GM19193 (cell line): ENCODE data around the gene UQCRH.

Experiments used
- POLR2A ChIP-seq: IDR thresholded peaks from 4 replicates; pipeline ENCODE4 v1.6.1; 2011; ENCODE audit not compliant: insufficient read depth, insufficient read length; ENCODE audit errors: extremely low read depth

Gene UQCRH

GRCh38 chr1:46288485-46289133 lies 14.9 kb upstream of the UQCRH start:
- no peak for TF ChIP-seq POLR2A

- no peak for TF ChIP-seq POLR2A
Measured at GRCh38 chr1:46289134-46289494, 14.4 kb upstream of the UQCRH start.

GRCh38 chr1:46289976-46290375 lies 13.5 kb upstream of the UQCRH start:
- TF ChIP-seq POLR2A = no peak

DNA sequence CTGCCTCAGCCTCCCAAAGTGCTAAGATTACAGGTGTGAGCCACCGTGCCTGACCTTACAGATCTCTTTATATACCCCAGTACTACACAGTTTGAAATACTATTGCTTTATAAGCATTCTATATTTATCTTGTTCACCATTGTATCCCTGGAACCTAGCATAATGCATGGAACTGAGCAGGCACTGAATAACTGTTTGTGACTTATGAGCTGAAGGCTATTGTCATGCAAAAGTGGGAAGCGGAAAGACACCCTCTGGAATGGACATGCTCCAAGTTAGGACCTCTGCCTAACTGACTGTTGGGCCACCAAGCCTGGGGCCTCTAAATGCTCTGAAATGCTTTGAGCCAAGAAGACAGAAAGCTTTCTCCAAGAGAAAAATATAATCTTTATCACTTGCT lies 8.2 kb upstream of the UQCRH start:
- TF ChIP-seq POLR2A = no peak

GRCh38 chr1:46298387-46298786 lies 5.1 kb upstream of the UQCRH start:
- no peak for TF ChIP-seq POLR2A

DNA sequence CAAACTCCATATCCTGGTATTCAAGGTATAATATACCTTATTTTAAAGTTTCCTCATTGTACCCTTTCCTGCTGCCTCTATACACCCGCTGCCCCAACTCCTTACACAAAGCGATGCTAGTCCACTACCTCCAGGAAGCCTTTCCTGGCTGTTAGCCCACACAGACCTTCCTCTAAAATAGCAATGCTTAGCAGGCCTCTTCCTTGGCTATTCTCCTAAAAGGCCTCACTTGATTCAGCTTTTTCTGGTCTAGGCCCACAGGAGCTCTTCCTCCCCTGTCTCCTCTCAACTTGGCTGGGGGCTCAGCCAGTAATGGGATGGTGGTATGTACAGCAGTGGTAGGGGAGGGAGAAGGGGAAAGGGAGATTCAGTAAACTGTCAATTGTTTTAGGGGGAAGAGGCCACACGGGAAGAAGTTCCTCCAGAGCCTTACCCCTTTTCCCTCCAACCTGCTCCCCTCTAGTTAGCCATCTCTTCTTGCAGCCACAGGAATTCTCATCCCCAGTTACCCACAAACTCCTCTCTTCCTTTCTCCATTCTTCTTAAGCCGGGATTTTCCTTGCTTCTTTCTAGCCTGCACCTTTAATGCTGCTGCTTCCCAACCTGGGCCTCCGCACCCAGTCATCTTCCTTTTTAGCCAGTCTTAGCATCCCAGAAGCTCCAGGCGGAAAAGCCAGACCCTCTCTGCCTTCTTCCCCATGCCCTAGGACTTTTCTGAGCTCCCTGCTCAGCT lies 2.7 kb upstream of the UQCRH start:
- no peak for TF ChIP-seq POLR2A

- TF ChIP-seq POLR2A = no peak
Measured at GRCh38 chr1:46301406-46301807, 2.1 kb upstream of the UQCRH start.

DNA sequence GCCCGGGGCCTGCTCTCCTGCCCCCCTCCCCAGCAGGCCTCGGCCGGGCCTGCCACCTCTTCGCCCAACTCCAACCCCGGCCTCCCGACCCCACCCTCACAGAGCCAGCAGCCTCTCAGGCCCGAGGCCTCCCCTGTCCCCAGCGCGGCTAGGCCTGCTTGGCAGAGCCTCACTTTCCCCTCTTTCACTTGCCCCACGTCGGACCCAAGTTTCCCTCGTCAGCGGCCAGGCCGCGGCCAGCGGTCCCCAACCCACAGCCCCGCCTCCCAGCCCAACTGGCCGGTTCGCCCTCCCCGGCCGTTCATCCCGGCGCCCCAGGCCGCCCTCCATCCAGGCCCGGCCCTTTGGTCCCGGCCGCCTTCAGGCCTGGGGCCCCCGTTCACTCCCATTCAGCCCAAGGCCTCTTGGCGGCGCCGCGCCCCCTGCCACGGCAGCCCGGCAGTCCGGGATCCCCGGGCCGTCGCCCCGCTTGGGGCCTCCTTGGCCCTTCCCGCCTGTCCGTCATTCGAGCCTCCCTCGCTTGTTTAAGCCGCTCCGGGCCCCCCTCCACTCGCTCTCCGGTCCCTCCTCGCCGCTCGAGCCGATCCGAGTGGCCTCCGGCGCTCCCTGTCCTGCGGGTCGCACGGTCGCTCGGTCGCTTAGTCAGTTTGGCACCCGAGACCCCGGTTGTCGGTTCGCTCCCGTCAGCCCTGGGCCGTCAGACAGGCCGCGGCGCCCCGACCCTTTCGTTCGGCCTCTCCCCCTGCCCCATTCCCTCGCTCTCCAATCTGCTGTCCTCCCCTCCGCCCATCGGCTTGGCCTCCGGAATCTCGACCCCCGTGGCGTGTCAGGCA lies 1.5 kb upstream of the UQCRH start:
- TF ChIP-seq POLR2A = peak; percentile 17

DNA sequence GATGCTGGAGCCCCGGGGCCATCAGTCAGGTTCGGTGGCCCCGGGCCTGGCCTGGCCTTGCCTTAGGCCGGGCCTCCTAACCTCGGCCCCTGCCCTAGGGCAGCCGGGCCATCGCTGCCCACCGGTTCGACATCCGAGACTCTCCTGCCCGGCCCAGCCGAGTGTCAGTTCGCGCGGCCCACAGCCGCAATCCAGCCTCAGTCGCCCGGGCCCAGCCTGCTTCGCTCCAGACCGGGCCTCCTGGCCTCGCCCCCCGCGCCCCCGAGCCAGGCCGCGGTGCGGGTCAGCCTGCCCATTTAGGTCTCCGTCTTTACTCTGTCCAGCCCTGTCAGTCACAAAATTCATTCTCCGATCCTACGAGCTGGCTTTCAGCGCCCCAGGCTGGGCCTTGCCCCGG lies 859 bp upstream of the UQCRH start:
- TF ChIP-seq POLR2A = no peak

- TF ChIP-seq POLR2A = no peak
Measured at GRCh38 chr1:46303872-46304326, 401 bp downstream of the UQCRH start.

DNA sequence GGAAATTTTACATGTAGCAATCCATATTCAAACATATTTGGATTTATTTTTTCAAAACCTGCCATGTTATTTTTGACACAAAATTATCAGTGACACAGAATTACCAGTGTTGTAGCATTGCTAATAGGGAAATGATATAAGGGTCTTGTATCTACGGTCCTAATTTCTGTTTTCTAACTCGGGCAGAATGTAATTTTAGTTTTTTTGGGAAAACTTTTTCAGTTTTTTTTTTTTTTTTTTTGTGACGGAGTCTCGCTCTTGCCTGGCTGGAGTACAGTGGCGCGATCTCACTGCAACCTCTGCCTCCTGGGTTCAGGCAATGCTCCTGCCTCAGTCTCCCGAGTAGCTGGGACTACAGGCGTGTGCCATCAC lies 2.6 kb downstream of the UQCRH start:
- no peak for TF ChIP-seq POLR2A

DNA sequence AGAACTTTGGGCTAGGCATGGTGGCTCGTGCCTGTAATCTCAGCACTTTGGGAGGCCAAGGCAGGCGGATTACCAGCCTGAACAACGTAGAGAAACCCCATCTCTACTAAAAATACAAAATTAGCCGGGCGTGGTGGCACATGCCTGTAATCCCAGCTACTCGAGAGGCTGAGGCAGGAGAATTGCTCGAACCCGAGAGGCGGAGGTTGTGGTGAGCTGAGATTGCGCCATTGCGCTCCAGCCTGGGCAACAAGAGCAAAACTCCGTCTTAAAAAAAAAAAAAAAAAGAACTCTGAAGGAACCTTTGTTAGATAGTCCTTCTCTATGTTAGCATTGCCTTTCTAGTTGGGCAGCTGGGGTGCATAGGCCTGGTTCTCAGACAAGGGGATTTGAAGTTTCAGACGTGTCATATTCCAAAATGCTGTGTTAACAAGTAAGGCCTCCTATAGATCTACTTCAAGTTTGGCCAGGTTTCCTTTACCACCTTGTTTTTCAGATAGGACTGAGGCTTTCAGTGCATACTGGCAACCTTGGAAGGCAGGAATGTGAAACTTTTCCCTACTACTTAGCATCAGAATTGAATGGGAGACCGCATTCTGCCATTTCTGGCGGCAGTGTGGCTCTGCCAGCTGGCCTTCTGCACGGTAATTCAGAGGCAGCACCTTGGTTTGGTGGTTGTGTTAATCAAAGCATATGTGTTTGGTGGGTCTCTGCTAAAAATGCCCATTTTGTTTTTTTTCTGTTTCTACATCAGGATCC lies 6.1 kb downstream of the UQCRH start:
- no peak for TF ChIP-seq POLR2A

- TF ChIP-seq POLR2A = no peak
Measured at GRCh38 chr1:46310321-46310720, 6.8 kb downstream of the UQCRH start.

DNA sequence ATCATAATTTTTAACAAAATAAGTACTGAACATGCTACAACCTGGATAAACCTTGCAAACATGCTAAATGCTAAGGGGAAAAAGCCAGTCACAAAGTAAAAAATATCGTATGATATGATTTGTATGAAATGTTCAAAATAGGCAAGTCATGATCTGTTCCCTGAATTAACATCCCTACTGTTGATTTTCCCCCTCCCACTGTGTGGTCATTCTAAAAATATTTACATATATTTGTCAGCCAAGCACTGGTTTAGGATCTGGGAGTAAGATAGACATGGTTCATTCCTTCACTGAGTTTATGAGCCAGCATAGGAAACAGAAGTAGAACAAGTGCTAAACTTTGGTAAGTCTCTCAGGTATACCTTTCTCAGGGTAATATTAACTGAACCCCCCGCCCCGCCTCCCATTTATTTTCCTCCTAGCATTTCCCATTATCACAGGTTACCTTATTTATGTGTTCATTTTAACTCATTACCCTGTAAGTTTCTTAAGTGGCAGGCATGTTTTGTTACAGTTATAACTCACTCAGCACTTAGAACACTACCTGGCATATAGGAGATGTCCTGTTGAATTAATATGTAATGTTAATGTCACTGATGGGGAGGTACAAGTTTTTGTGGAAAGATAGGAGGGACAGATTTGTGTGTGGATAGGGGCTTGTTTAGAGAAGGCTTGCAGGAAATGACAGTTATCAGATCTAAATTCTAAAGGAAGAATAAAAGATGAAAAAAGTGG lies 12.3 kb downstream of the UQCRH start:
- no peak for TF ChIP-seq POLR2A
